SK-N-SH (cell line): ENCODE measurements around the gene TMEM41A. TPM values are rescaled to one million over a fixed set of nuclear protein-coding genes. Genes with fewer than 3 reads are reported as not detected.

Experiments used
- CTCF ChIA-PET: fragments of 300-600, 350-600 bp; formaldehyde crosslinking; extraction: SDS; loops from one replicate; lab custom pipeline; 2021; lab: Yijun Ruan, JAX
- POLR2A ChIA-PET: fragments of 350-600 bp; sonication (Branson Sonifier 250); formaldehyde crosslinking; extraction: SDS; loops from one replicate; lab custom pipeline; 2020; ENCODE audit warnings: antibody characterized with exemption, inconsistent platforms; lab: Yijun Ruan, JAX
- DNase-seq: peaks from one replicate; pipeline ENCODE4 v3.0.0; 2012
- H2AFZ ChIP-seq: fragments of 200-600 bp; sonication (generic); 2 replicates; pipeline ENCODE4 v1.8.1; 2016; ENCODE audit warnings: antibody characterized with exemption, mild to moderate bottlenecking, low read depth
- H3F3A ChIP-seq: fragments of 200-600 bp; sonication (generic); replicated peaks from 2 replicates; pipeline ENCODE3; 2016; ENCODE audit warnings: antibody characterized with exemption, mild to moderate bottlenecking; ENCODE audit not compliant: insufficient read depth
- H3K27ac ChIP-seq, 2 experiments: fragments of 200-500 bp in 1 of 2; fragments of 200-600 bp in 1 of 2; sonication (Bioruptor generic) in 1 of 2; sonication (generic), shearing (Covaris generic) in 1 of 2; 2 replicates each; pipeline versions ENCODE4 v1.5.1 to v1.6.1; 2014 to 2016; ENCODE audit warnings: low read depth in 2 of 2, inconsistent platforms in 1 of 2, low read length in 1 of 2, mild to moderate bottlenecking in 1 of 2, mixed read lengths in 1 of 2
- H3K27me3 ChIP-seq: fragments of 200-600 bp; sonication (generic), shearing (Covaris generic); 2 replicates; pipeline ENCODE4 v1.6.1; 2016; ENCODE audit warnings: mixed run types; ENCODE audit not compliant: insufficient read depth
- H3K36me3 ChIP-seq, 2 experiments: fragments of 200-500 bp in 1 of 2; fragments of 200-600 bp in 1 of 2; sonication (Bioruptor generic) in 1 of 2; sonication (generic) in 1 of 2; replicated peaks in 1 of 2; 2 replicates each; pipeline versions ENCODE3 to v1.5.1; 2014 to 2016; ENCODE audit warnings: low read length in 1 of 2, mild to moderate bottlenecking in 1 of 2; ENCODE audit not compliant: insufficient read depth in 2 of 2, control insufficient read depth in 1 of 2
- H3K4me1 ChIP-seq, 2 experiments: fragments of 200-500 bp in 1 of 2; fragments of 200-600 bp in 1 of 2; sonication (Bioruptor generic) in 1 of 2; sonication (generic), shearing (Covaris generic) in 1 of 2; 2 replicates each; pipeline versions ENCODE4 v1.5.1 to v1.6.1; 2014 to 2016; ENCODE audit warnings: low read depth in 1 of 2, low read length in 1 of 2, mixed run types in 1 of 2; ENCODE audit not compliant: insufficient read depth in 2 of 2, control insufficient read depth in 1 of 2
- H3K4me2 ChIP-seq: fragments of 200-600 bp; sonication (generic), shearing (Covaris generic); 2 replicates; pipeline ENCODE4 v1.6.1; 2017; ENCODE audit warnings: mixed run types
- H3K4me3 ChIP-seq, 2 experiments: fragments of 200-500 bp in 1 of 2; fragments of 200-600 bp in 1 of 2; sonication (Bioruptor generic) in 1 of 2; sonication (generic), shearing (Covaris generic) in 1 of 2; 2 replicates each; pipeline versions ENCODE4 v1.5.1 to v1.8.1; 2014 to 2016; ENCODE audit warnings: low read depth in 2 of 2, inconsistent platforms in 1 of 2, low read length in 1 of 2, mild to moderate bottlenecking in 1 of 2, mixed read lengths in 1 of 2, moderate library complexity in 1 of 2
- H3K79me2 ChIP-seq: fragments of 200-600 bp; sonication (generic); 2 replicates; pipeline ENCODE4 v1.8.1; 2017; ENCODE audit warnings: mild to moderate bottlenecking; ENCODE audit not compliant: insufficient read depth
- H3K9ac ChIP-seq: fragments of 200-600 bp; sonication (generic); 2 replicates; pipeline ENCODE4 v1.6.1; 2017; ENCODE audit warnings: mixed run types
- H3K9me2 ChIP-seq: fragments of 200-600 bp; sonication (generic); 2 replicates; pipeline ENCODE4 v1.6.1; 2017; ENCODE audit warnings: mixed run types
- H3K9me3 ChIP-seq: fragments of 200-600 bp; sonication (generic); 2 replicates; pipeline ENCODE4 v1.6.1; 2017; ENCODE audit warnings: mixed run types, mild to moderate bottlenecking, moderate library complexity
- H4K20me1 ChIP-seq: fragments of 200-600 bp; sonication (generic); 2 replicates; pipeline ENCODE4 v1.6.1; 2017; ENCODE audit warnings: mild to moderate bottlenecking, mixed run types; ENCODE audit not compliant: insufficient read depth
- CHD2 ChIP-seq: fragments of 150-350 bp; IDR thresholded peaks from 2 replicates; pipeline ENCODE4 v1.6.1; 2018; ENCODE audit warnings: low read length; ENCODE audit not compliant: partially characterized antibody
- ELF1 ChIP-seq: IDR thresholded peaks from 2 replicates; pipeline ENCODE4 v1.4.0; 2012
- EP300 ChIP-seq, 2 experiments: IDR thresholded peaks; 2 replicates each; pipeline versions ENCODE4 v1.4.0 to v1.6.1; 2012; ENCODE audit warnings: borderline replicate concordance in 1 of 2, low read depth in 1 of 2, low read length in 1 of 2
- FOSL2 ChIP-seq: IDR thresholded peaks from 2 replicates; pipeline ENCODE4 v1.4.0; 2012; ENCODE audit warnings: low read depth, mild to moderate bottlenecking, moderate library complexity, borderline replicate concordance
- FOXJ3 ChIP-seq: sonication (generic); formaldehyde crosslinking; IDR thresholded peaks from 2 replicates; pipeline ENCODE4 v1.5.1; 2020; ENCODE audit warnings: mild to moderate bottlenecking, missing genetic modification reagents
- GABPA ChIP-seq: IDR thresholded peaks from 2 replicates; pipeline ENCODE4 v1.4.0; 2012; ENCODE audit warnings: low read depth, mild to moderate bottlenecking
- GATA2 ChIP-seq: sonication (generic); formaldehyde crosslinking; IDR thresholded peaks from 2 replicates; pipeline ENCODE4 v1.5.0; 2020; ENCODE audit warnings: mild to moderate bottlenecking, missing genetic modification reagents
- MEF2A ChIP-seq: IDR thresholded peaks from 2 replicates; pipeline ENCODE4 v1.4.0; 2012; ENCODE audit warnings: low read depth, borderline replicate concordance
- POLR2AphosphoS5 ChIP-seq: IDR thresholded peaks from 2 replicates; pipeline ENCODE4 v1.6.1; 2012; ENCODE audit warnings: low read depth, low read length
- RAD21 ChIP-seq: IDR thresholded peaks from 2 replicates; pipeline ENCODE4 v1.6.1; 2012; ENCODE audit warnings: mild to moderate bottlenecking, low read length
- RCOR1 ChIP-seq: fragments of 150-350 bp; IDR thresholded peaks from 2 replicates; pipeline ENCODE4 v1.6.1; 2017; ENCODE audit warnings: antibody characterized with exemption, low read length
- RFX5 ChIP-seq: IDR thresholded peaks from 2 replicates; pipeline ENCODE4 v1.6.1; 2012; ENCODE audit warnings: mild to moderate bottlenecking, improper control_type of control experiment, low read length
- SIN3A ChIP-seq: IDR thresholded peaks from 2 replicates; pipeline ENCODE4 v1.6.1; 2012; ENCODE audit warnings: low read depth, mild to moderate bottlenecking, low read length, moderate library complexity, borderline replicate concordance
- TAF1 ChIP-seq: IDR thresholded peaks from 2 replicates; pipeline ENCODE4 v1.6.1; 2012; ENCODE audit warnings: low read depth, mild to moderate bottlenecking, low read length, moderate library complexity, borderline replicate concordance
- TEAD4 ChIP-seq: IDR thresholded peaks from 2 replicates; pipeline ENCODE4 v1.4.0; 2012; ENCODE audit warnings: mild to moderate bottlenecking, borderline replicate concordance; ENCODE audit not compliant: insufficient read depth
- YY1 ChIP-seq: IDR thresholded peaks from 2 replicates; pipeline ENCODE4 v1.4.0; 2012; ENCODE audit warnings: low read depth, mild to moderate bottlenecking
- WGBS: methylation state at CpG from one replicate; pipeline ENCODE4 v1.1.6; 2017; ENCODE audit warnings: low lambda C conversion rate; 5-methylcytosine and 5-hydroxymethylcytosine counted together
- polyA plus RNA-seq, 3 experiments: library from polyadenylated mRNA; depleted of rRNA; stranded (reverse); fragments of >200 nt; gene quantifications; 2 replicates each; pipeline ENCODE4 v1.2.3, GENCODE V29; 2012
- TF ChIP-seq, protein P1 (sequence below): fragments of 200-600 bp; sonication (generic); IDR thresholded peaks from 2 replicates; pipeline ENCODE4 v1.6.1; 2017; ENCODE audit warnings: antibody characterized with exemption, mild to moderate bottlenecking, moderate library complexity
- TF ChIP-seq, protein P2 (sequence below): IDR thresholded peaks from 2 replicates; pipeline ENCODE4 v1.6.1; 2012; ENCODE audit warnings: mild to moderate bottlenecking, low read depth, low read length, moderate library complexity
- TF ChIP-seq, protein P3 (sequence below): fragments of 150-350 bp; IDR thresholded peaks from 2 replicates; pipeline ENCODE4 v1.6.1; 2017; ENCODE audit warnings: antibody characterized with exemption, low read length, low read depth, borderline replicate concordance
- TF ChIP-seq, protein P4 (sequence below): IDR thresholded peaks from 2 replicates; pipeline ENCODE4; 2012

TMEM41A gene
- polyA plus RNA-seq, 1 of the 3 experiments (the other 2 are of a cell fraction) = 9.4 TPM

DNA sequence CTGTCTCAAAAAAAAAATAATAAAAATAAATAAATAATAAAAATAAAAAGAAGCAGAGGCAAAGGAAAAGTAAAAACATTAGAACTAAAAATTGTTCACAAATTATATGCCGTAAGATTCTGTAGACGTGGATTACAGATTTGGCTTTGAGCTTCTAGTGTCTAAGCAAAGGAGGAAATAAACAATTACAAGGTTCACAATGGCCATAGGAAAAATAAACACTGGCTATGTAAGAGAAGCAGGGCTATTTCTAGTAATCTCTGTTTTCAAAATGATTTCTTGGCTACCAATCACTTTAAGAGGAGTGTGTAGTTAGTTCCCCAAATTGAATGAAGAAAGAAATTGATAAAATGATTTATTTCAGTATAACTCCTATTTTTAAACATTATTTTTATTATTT is 54.5 kb downstream of the TMEM41A start:
- H3K27me3 ChIP-seq = no peaks in the 10 kb centered on the region
- no peaks in the 10 kb centered on the region for H4K20me1 ChIP-seq
- peaks cover 0 to 5% of the 10 kb centered on the region in 2 experiments; a peak in 2 of 4 replicates for H3K4me1 ChIP-seq
- H2AFZ ChIP-seq = no peak overlapping the region
- H3K36me3 ChIP-seq = peaks cover 0 to 3% of the 10 kb centered on the region in 2 experiments
- WGBS = 95% methylated on average over 2 of the region's 2 CpGs
- POLR2A ChIA-PET = no interaction called here
- H3K9me2 ChIP-seq = no peaks in the 10 kb centered on the region
- H3K79me2 ChIP-seq = no peaks in the 10 kb centered on the region
- H3K4me2 ChIP-seq = no peak overlapping the region
- H3F3A ChIP-seq = no peaks in the 10 kb centered on the region
- no peak for TF ChIP-seq YY1
- no peak for TF ChIP-seq RAD21
- no peak for TF ChIP-seq GABPA
- no peak for TF ChIP-seq POLR2AphosphoS5
- TF ChIP-seq RFX5 = no peak
- TF ChIP-seq CHD2 = no peak
- no peak for TF ChIP-seq MEF2A
- H3K4me3 ChIP-seq = no peak overlapping the region
- no peak overlapping the region for H3K27ac ChIP-seq
- CTCF ChIA-PET = no interaction called here
- no peaks in the 10 kb centered on the region for H3K9me3 ChIP-seq
- H3K9ac ChIP-seq = no peak overlapping the region
- DNase-seq = no peak

DNA sequence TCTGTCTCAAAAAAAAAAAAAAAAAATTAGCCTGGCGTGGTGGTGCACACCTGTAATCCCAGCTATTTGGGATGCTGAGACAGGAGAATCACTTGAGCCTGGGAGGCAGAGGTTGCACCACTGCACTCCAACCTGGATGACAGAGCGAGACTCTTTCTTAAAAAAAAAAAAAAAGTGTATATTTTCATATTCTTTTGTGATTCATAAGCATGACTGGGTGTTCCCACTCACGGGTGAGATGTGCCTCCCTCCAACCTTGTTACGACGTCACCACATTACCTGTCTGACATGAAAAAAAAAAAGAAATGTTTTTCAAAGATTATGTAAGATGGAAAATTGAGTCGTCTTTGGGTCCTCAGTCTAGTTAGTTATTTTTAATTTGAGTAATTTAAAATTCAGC is 56.8 kb downstream of the TMEM41A start:
- H3K4me1 ChIP-seq = peaks cover 0 to 5% of the 10 kb centered on the region in 2 experiments; a peak in 2 of 4 replicates
- H3K27ac ChIP-seq = no peak overlapping the region
- WGBS = 94% methylated on average over 6 of the region's 6 CpGs
- no peaks in the 10 kb centered on the region for H3K27me3 ChIP-seq
- no peaks in the 10 kb centered on the region for H4K20me1 ChIP-seq
- H3K9me2 ChIP-seq = no peaks in the 10 kb centered on the region
- no peak overlapping the region for H3K9ac ChIP-seq
- POLR2A ChIA-PET = no interaction called here
- DNase-seq = no peak
- H3K4me3 ChIP-seq = no peak overlapping the region
- H3F3A ChIP-seq = no peaks in the 10 kb centered on the region
- H3K4me2 ChIP-seq = no peak overlapping the region
- H3K79me2 ChIP-seq = no peaks in the 10 kb centered on the region
- H3K36me3 ChIP-seq = no peaks in the 10 kb centered on the region
- CTCF ChIA-PET = interaction anchor here (1.4 kb wide), 1 partner anchor 18 kb away, joined by 3 read pairs; no protein-coding TSS in a partner anchor
- TF ChIP-seq FOXJ3 (CRISPR knock-in tag) (no peak), MEF2A (no peak), TAF1 (no peak), TEAD4 (no peak), GATA2 (no peak), RAD21 (no peak), RCOR1 (no peak), ELF1 (no peak), EP300 (IDR thresholded peaks at IDR 0.05; ENCODE audit: borderline replicate concordance in 1 of 2, low read depth in 1 of 2, low read length in 1 of 2) (no peak), SIN3A (no peak), FOSL2 (no peak), YY1 (no peak)
- TF ChIP-seq, protein P1, sequence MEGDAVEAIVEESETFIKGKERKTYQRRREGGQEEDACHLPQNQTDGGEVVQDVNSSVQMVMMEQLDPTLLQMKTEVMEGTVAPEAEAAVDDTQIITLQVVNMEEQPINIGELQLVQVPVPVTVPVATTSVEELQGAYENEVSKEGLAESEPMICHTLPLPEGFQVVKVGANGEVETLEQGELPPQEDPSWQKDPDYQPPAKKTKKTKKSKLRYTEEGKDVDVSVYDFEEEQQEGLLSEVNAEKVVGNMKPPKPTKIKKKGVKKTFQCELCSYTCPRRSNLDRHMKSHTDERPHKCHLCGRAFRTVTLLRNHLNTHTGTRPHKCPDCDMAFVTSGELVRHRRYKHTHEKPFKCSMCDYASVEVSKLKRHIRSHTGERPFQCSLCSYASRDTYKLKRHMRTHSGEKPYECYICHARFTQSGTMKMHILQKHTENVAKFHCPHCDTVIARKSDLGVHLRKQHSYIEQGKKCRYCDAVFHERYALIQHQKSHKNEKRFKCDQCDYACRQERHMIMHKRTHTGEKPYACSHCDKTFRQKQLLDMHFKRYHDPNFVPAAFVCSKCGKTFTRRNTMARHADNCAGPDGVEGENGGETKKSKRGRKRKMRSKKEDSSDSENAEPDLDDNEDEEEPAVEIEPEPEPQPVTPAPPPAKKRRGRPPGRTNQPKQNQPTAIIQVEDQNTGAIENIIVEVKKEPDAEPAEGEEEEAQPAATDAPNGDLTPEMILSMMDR = no peak
- TF ChIP-seq, protein P2, sequence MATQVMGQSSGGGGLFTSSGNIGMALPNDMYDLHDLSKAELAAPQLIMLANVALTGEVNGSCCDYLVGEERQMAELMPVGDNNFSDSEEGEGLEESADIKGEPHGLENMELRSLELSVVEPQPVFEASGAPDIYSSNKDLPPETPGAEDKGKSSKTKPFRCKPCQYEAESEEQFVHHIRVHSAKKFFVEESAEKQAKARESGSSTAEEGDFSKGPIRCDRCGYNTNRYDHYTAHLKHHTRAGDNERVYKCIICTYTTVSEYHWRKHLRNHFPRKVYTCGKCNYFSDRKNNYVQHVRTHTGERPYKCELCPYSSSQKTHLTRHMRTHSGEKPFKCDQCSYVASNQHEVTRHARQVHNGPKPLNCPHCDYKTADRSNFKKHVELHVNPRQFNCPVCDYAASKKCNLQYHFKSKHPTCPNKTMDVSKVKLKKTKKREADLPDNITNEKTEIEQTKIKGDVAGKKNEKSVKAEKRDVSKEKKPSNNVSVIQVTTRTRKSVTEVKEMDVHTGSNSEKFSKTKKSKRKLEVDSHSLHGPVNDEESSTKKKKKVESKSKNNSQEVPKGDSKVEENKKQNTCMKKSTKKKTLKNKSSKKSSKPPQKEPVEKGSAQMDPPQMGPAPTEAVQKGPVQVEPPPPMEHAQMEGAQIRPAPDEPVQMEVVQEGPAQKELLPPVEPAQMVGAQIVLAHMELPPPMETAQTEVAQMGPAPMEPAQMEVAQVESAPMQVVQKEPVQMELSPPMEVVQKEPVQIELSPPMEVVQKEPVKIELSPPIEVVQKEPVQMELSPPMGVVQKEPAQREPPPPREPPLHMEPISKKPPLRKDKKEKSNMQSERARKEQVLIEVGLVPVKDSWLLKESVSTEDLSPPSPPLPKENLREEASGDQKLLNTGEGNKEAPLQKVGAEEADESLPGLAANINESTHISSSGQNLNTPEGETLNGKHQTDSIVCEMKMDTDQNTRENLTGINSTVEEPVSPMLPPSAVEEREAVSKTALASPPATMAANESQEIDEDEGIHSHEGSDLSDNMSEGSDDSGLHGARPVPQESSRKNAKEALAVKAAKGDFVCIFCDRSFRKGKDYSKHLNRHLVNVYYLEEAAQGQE = no peak
- TF ChIP-seq, protein P3, sequence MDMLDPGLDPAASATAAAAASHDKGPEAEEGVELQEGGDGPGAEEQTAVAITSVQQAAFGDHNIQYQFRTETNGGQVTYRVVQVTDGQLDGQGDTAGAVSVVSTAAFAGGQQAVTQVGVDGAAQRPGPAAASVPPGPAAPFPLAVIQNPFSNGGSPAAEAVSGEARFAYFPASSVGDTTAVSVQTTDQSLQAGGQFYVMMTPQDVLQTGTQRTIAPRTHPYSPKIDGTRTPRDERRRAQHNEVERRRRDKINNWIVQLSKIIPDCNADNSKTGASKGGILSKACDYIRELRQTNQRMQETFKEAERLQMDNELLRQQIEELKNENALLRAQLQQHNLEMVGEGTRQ = no peak
- TF ChIP-seq, protein P4, sequence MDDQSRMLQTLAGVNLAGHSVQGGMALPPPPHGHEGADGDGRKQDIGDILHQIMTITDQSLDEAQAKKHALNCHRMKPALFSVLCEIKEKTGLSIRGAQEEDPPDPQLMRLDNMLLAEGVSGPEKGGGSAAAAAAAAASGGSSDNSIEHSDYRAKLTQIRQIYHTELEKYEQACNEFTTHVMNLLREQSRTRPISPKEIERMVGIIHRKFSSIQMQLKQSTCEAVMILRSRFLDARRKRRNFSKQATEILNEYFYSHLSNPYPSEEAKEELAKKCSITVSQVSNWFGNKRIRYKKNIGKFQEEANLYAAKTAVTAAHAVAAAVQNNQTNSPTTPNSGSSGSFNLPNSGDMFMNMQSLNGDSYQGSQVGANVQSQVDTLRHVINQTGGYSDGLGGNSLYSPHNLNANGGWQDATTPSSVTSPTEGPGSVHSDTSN = no peak
- TF ChIP-seq, all 33 proteins: peak for 0
- Histone ChIP-seq H3K9me3 (no peaks in the 10 kb centered on the region), H2AFZ (no peak overlapping the region)
